ENCODE results near the gene CRTC1. TPM values are rescaled to one million over a fixed set of nuclear protein-coding genes. Genes with fewer than 3 reads are reported as not detected.

The CRTC1 gene
- total RNA-seq, 1 donor from 2014 or later = 28.8 TPM

GRCh38 chr19:18798384-18799352, 115.2 kb downstream of the CRTC1 start:
- no peak for DNase-seq
- Mint-ChIP-seq H3K27ac (ENCODE audit: unreplicated experiment) (no peak overlapping the region), H3K4me3 (ENCODE audit: unreplicated experiment) (no peak overlapping the region), H3K4me1 (ENCODE audit: low read depth, unreplicated experiment) (no peaks in the 10 kb centered on the region), H3K36me3 (ENCODE audit: unreplicated experiment) (no peaks in the 10 kb centered on the region), H3K27me3 (ENCODE audit: unreplicated experiment) (peaks cover 11% of the 10 kb centered on the region), H3K9me3 (ENCODE audit: unreplicated experiment) (peaks cover 2% of the 10 kb centered on the region)
- no peak for TF ChIP-seq CTCF (IDR thresholded peaks at IDR 0.05; ENCODE audit: partially characterized antibody, unreplicated experiment)

DNA sequence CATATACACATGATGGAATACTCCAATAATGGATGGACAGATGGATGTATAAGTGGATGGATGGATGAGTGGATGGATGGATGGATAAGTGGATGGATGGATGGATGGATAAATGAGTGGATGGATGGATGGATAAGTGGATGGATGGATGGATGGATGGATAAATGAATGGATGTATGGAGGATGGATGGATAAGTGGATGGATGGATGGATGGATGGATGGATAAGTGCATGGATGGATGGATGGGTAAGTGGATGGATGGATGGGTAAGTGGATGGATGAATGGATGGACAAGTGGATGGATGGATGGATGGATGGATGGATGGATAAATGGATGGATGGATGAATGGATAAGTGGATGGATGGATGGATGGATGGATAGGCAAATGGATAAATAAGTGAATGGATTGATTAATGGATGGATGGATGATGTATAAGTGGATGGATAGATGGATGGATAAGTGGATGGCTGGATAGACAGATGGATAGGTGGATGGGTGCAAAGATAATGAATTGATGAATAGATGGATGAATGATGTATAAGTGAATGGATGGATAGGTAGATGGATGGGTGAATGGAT, 116.0 kb downstream of the CRTC1 start:
- peaks cover 2% of the 10 kb centered on the region for H3K9me3 Mint-ChIP-seq (ENCODE audit: unreplicated experiment)
- peaks cover 13% of the 10 kb centered on the region for H3K27me3 Mint-ChIP-seq (ENCODE audit: unreplicated experiment)
- H3K4me1 Mint-ChIP-seq (ENCODE audit: low read depth, unreplicated experiment) = no peaks in the 10 kb centered on the region
- no peaks in the 10 kb centered on the region for H3K36me3 Mint-ChIP-seq (ENCODE audit: unreplicated experiment)
- no peak overlapping the region for H3K27ac Mint-ChIP-seq (ENCODE audit: unreplicated experiment)
- no peak for TF ChIP-seq CTCF (IDR thresholded peaks at IDR 0.05; ENCODE audit: partially characterized antibody, unreplicated experiment)
- H3K4me3 Mint-ChIP-seq (ENCODE audit: unreplicated experiment) = no peak overlapping the region
- no peak for DNase-seq

DNA sequence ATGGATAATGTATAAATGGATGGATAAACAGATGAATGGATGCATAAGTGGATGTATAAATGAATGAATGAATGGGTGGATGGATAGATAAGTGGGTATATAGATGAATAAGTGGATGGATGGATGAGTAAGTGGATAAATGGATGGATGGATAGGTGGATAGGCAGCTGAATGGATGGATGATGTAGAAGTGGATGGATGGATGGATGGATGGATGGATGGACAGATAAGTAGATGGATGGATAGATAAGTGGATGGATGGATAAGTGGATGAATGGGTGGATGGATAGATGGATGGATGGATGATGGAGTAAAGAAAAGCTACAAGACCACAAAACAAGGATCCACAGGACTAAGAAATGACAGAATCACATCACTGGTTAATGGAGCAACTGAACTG, 116.6 kb downstream of the CRTC1 start:
- Mint-ChIP-seq H3K4me1 (ENCODE audit: low read depth, unreplicated experiment) (no peaks in the 10 kb centered on the region), H3K36me3 (ENCODE audit: unreplicated experiment) (no peaks in the 10 kb centered on the region), H3K4me3 (ENCODE audit: unreplicated experiment) (no peak overlapping the region), H3K9me3 (ENCODE audit: unreplicated experiment) (peaks cover 2% of the 10 kb centered on the region), H3K27me3 (ENCODE audit: unreplicated experiment) (peaks cover 13% of the 10 kb centered on the region), H3K27ac (ENCODE audit: unreplicated experiment) (no peak overlapping the region)
- DNase-seq = no peak
- no peak for TF ChIP-seq CTCF (IDR thresholded peaks at IDR 0.05; ENCODE audit: partially characterized antibody, unreplicated experiment)

DNA sequence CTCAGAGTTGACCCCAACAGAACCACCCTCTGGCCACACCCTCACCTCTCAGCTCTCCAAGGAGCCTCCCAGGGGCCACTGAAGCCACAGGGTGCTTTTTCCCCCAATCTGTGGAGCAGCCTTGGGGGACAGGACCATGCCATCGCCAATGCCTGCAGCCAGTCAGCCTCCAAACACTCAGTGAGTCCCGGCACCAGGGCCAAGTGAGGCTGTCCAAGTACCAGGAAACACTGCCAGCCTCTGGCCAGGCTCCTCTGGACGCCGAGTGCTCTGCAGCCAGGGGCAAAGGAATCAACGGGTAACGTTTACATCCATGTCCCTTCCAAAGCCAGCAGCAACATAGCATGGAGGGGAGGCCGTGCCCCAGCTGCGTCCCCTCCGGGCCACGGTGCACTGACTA, 117.2 kb downstream of the CRTC1 start:
- DNase-seq = no peak
- no peak overlapping the region for H3K4me3 Mint-ChIP-seq (ENCODE audit: unreplicated experiment)
- TF ChIP-seq CTCF (IDR thresholded peaks at IDR 0.05; ENCODE audit: partially characterized antibody, unreplicated experiment) = no peak
- no peaks in the 10 kb centered on the region for H3K4me1 Mint-ChIP-seq (ENCODE audit: low read depth, unreplicated experiment)
- no peak overlapping the region for H3K27ac Mint-ChIP-seq (ENCODE audit: unreplicated experiment)
- no peaks in the 10 kb centered on the region for H3K36me3 Mint-ChIP-seq (ENCODE audit: unreplicated experiment)
- peaks cover 2% of the 10 kb centered on the region for H3K9me3 Mint-ChIP-seq (ENCODE audit: unreplicated experiment)
- H3K27me3 Mint-ChIP-seq (ENCODE audit: unreplicated experiment) = peaks cover 13% of the 10 kb centered on the region

DNA sequence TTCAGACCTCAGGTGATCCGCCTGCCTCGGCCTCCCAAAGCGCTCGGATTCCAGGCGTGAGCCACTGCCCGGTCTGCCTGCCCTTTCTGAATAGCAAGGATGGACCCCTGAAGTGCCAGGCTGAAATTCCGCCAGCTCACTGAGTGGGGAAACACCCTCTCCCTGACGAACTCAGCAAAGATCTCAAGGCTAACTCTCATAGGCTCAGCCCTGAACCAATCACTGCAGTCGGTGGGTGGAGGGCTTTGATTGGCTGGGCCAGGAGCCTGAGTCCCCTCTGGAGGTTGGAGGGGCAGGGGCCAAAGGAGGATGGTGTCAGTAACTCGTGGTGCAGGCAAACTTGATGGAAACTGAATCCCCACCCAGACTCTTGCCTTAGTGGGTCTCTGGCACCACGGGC, 118.9 kb downstream of the CRTC1 start:
- no peak overlapping the region for H3K27ac Mint-ChIP-seq (ENCODE audit: unreplicated experiment)
- no peak for TF ChIP-seq CTCF (IDR thresholded peaks at IDR 0.05; ENCODE audit: partially characterized antibody, unreplicated experiment)
- DNase-seq = no peak

More for the DNA sequence above, 118.9 kb downstream of the CRTC1 start:
- H3K27me3 Mint-ChIP-seq (ENCODE audit: unreplicated experiment) = peaks cover 11% of the 10 kb centered on the region
- H3K9me3 Mint-ChIP-seq (ENCODE audit: unreplicated experiment) = peaks cover 1% of the 10 kb centered on the region
- H3K4me1 Mint-ChIP-seq (ENCODE audit: low read depth, unreplicated experiment) = no peaks in the 10 kb centered on the region
- no peak overlapping the region for H3K4me3 Mint-ChIP-seq (ENCODE audit: unreplicated experiment)
- no peaks in the 10 kb centered on the region for H3K36me3 Mint-ChIP-seq (ENCODE audit: unreplicated experiment)
